ENCODE data around the gene MAGEA9B.

Gene MAGEA9B

GRCh38 chrX:149629730-149630387, 42.6 kb upstream of the MAGEA9B start:
- TF ChIP-seq EP300 (IDR thresholded peaks at IDR 0.05; ENCODE audit: borderline replicate concordance) (no peak), MAX (IDR thresholded peaks at IDR 0.05) (no peak), USF1 (IDR thresholded peaks at IDR 0.05) (no peak), RAD21 (IDR thresholded peaks at IDR 0.05; ENCODE audit: low read depth) (no peak), CREB1 (IDR thresholded peaks at IDR 0.05; ENCODE audit: low read depth) (no peak), FOXM1 (IDR thresholded peaks at IDR 0.05; ENCODE audit: borderline replicate concordance, low read depth) (no peak), TCF12 (IDR thresholded peaks at IDR 0.05; ENCODE audit: low read depth) (no peak), YY1 (IDR thresholded peaks at IDR 0.05; ENCODE audit: low read depth) (no peak)

- TF ChIP-seq CEBPB (IDR thresholded peaks at IDR 0.05), result no peak
- no peak for TF ChIP-seq MAX (IDR thresholded peaks at IDR 0.05)
- no peak for TF ChIP-seq FOXM1 (IDR thresholded peaks at IDR 0.05; ENCODE audit: borderline replicate concordance, low read depth)
- no peak for TF ChIP-seq TCF12 (IDR thresholded peaks at IDR 0.05; ENCODE audit: low read depth)
- TF ChIP-seq TEAD4 (IDR thresholded peaks at IDR 0.05), result no peak
- no peak for TF ChIP-seq TAF1 (IDR thresholded peaks at IDR 0.05; ENCODE audit: low read depth)
- TF ChIP-seq USF1 (IDR thresholded peaks at IDR 0.05), result no peak
- no peak for TF ChIP-seq ZBTB7A (IDR thresholded peaks at IDR 0.05; ENCODE audit: low read depth)
- TF ChIP-seq YY1 (IDR thresholded peaks at IDR 0.05; ENCODE audit: low read depth), result no peak
Observed at GRCh38 chrX:149628768-149629167, 41.5 kb upstream of the MAGEA9B start.

- TF ChIP-seq EGR1 (IDR thresholded peaks at IDR 0.05), result no peak
- no peak for TF ChIP-seq MAX (IDR thresholded peaks at IDR 0.05)
- TF ChIP-seq CEBPB (IDR thresholded peaks at IDR 0.05), result no peak
- TF ChIP-seq CREB1 (IDR thresholded peaks at IDR 0.05; ENCODE audit: low read depth), result no peak
- TF ChIP-seq ZBTB7A (IDR thresholded peaks at IDR 0.05; ENCODE audit: low read depth), result no peak
- TF ChIP-seq FOXM1 (IDR thresholded peaks at IDR 0.05; ENCODE audit: borderline replicate concordance, low read depth), result no peak
- TF ChIP-seq REST (IDR thresholded peaks at IDR 0.05; ENCODE audit: low read depth), result no peak
- TF ChIP-seq RAD21 (IDR thresholded peaks at IDR 0.05; ENCODE audit: low read depth), result no peak
- no peak for TF ChIP-seq USF1 (IDR thresholded peaks at IDR 0.05)
- no peak for TF ChIP-seq TEAD4 (IDR thresholded peaks at IDR 0.05)
- TF ChIP-seq TAF1 (IDR thresholded peaks at IDR 0.05; ENCODE audit: low read depth), result no peak
- no peak for TF ChIP-seq NFIC (IDR thresholded peaks at IDR 0.05)
- no peak for TF ChIP-seq EP300 (IDR thresholded peaks at IDR 0.05; ENCODE audit: borderline replicate concordance)
- TF ChIP-seq YY1 (IDR thresholded peaks at IDR 0.05; ENCODE audit: low read depth), result no peak
- no peak for TF ChIP-seq TCF12 (IDR thresholded peaks at IDR 0.05; ENCODE audit: low read depth)
Observed at GRCh38 chrX:149628280-149628679, 41.0 kb upstream of the MAGEA9B start.

GRCh38 chrX:149618871-149619270, 31.6 kb upstream of the MAGEA9B start:
- TF ChIP-seq TEAD4 (IDR thresholded peaks at IDR 0.05) (no peak), USF1 (IDR thresholded peaks at IDR 0.05) (no peak), CEBPB (IDR thresholded peaks at IDR 0.05) (no peak), ZBTB7A (IDR thresholded peaks at IDR 0.05; ENCODE audit: low read depth) (no peak), CREB1 (IDR thresholded peaks at IDR 0.05; ENCODE audit: low read depth) (no peak), TCF12 (IDR thresholded peaks at IDR 0.05; ENCODE audit: low read depth) (no peak), EP300 (IDR thresholded peaks at IDR 0.05; ENCODE audit: borderline replicate concordance) (no peak), NFIC (IDR thresholded peaks at IDR 0.05) (no peak), YY1 (IDR thresholded peaks at IDR 0.05; ENCODE audit: low read depth) (no peak), TAF1 (IDR thresholded peaks at IDR 0.05; ENCODE audit: low read depth) (no peak), EGR1 (IDR thresholded peaks at IDR 0.05) (no peak), RAD21 (IDR thresholded peaks at IDR 0.05; ENCODE audit: low read depth) (no peak), REST (IDR thresholded peaks at IDR 0.05; ENCODE audit: low read depth) (no peak), FOXM1 (IDR thresholded peaks at IDR 0.05; ENCODE audit: borderline replicate concordance, low read depth) (no peak), MAX (IDR thresholded peaks at IDR 0.05) (no peak)

Measured in Ishikawa (cell line).